Measurements from ENCODE around the gene CBY1. TPM values are rescaled to one million over a fixed set of nuclear protein-coding genes. Genes with fewer than 3 reads are reported as not detected.

CBY1 gene
- total and polyA plus RNA-seq, 2 donors (not counting 1 experiment from before 2014, with no cell fraction given), result 6.0 to 20.7 TPM

GRCh38 chr22:38710351-38710750, 53.9 kb downstream of the CBY1 start:
- Histone ChIP-seq H3K27me3 (replicated peaks in 1 of 4; ENCODE audit: control extremely low read depth in 1 of 4, control insufficient read depth in 3 of 4, insufficient read depth in 4 of 4, low read length in 3 of 4) (no peaks in the 10 kb centered on the region), H3K4me2 (replicated peaks; ENCODE audit: low read depth, low read length, poor library complexity, severe bottlenecking) (peak overlapping the region; percentile 87), H4K20me1 (ENCODE audit: control insufficient read depth, insufficient read depth, low read length, poor library complexity, severe bottlenecking) (peaks cover 93% of the 10 kb centered on the region), H2AFZ (ENCODE audit: insufficient read depth, low read depth, low read length, poor library complexity, severe bottlenecking) (no peak overlapping the region), H3K36me3 (replicated peaks in 1 of 2; ENCODE audit: control extremely low read depth in 1 of 2, control insufficient read depth in 1 of 2, extremely low read depth in 1 of 2, insufficient read depth in 2 of 2, low read length in 1 of 2) (peaks cover 0 to 35% of the 10 kb centered on the region in 2 experiments), H3K4me3 (ENCODE audit: control extremely low read depth in 1 of 5, extremely low read depth in 1 of 5, insufficient read depth in 1 of 5, low read depth in 2 of 5, low read length in 4 of 5) (no peak overlapping the region), H3K4me1 (ENCODE audit: control insufficient read depth in 2 of 2, insufficient read depth in 2 of 2, low read length in 2 of 2) (peaks cover 44 to 45% of the 10 kb centered on the region in 2 donors), H3K9me3 (ENCODE audit: control extremely low read depth in 1 of 3, control insufficient read depth in 2 of 3, insufficient read depth in 1 of 3, low read length in 2 of 3) (no peaks in the 10 kb centered on the region), H3K27ac (ENCODE audit: low read length in 2 of 2) (peak overlapping the region; percentile 64 to 73), H3K79me2 (ENCODE audit: control insufficient read depth, insufficient read depth, low read length) (peaks cover 96% of the 10 kb centered on the region), H3K9ac (ENCODE audit: low read length) (no peak overlapping the region)
- Mint-ChIP-seq H3K4me1 (peaks cover 78% of the 10 kb centered on the region), H3K4me3 (no peak overlapping the region), H3K9me3 (ENCODE audit: insufficient read depth) (no peaks in the 10 kb centered on the region), H3K27ac (peak overlapping the region; percentile 53), H3K27me3 (no peaks in the 10 kb centered on the region)
- no peak for TF ChIP-seq EZH2 (IDR thresholded peaks at IDR 0.05; ENCODE audit: borderline replicate concordance, insufficient read depth, low read depth, low read length, poor library complexity, severe bottlenecking)
- TF ChIP-seq CTCF (IDR thresholded peaks at IDR 0.05), result no peak
- DNase-seq, result no peak
- ATAC-seq (ENCODE audit: low read depth), result no peak
- WGBS (ENCODE audit: insufficient coverage), result 100% methylated on average over 1 of the region's 3 CpGs
- CTCF ChIA-PET, result interaction anchor here (1.0 to 1.5 kb wide), 4 partner anchors 11 to 658 kb away, joined by 3 to 5 read pairs (median 3); no protein-coding TSS in a partner anchor
- POLR2A ChIA-PET, result no interaction called here
- intact Hi-C loops (cut with micrococcal nuclease), result no loop called here

- Histone ChIP-seq H3K9ac (ENCODE audit: low read length) (no peak overlapping the region), H3K4me2 (replicated peaks; ENCODE audit: low read depth, low read length, poor library complexity, severe bottlenecking) (no peak overlapping the region), H3K4me1 (ENCODE audit: control insufficient read depth in 2 of 2, insufficient read depth in 2 of 2, low read length in 2 of 2) (peaks cover 44 to 45% of the 10 kb centered on the region in 2 donors), H3K79me2 (ENCODE audit: control insufficient read depth, insufficient read depth, low read length) (peaks cover 100% of the 10 kb centered on the region), H3K36me3 (replicated peaks in 1 of 2; ENCODE audit: control extremely low read depth in 1 of 2, control insufficient read depth in 1 of 2, extremely low read depth in 1 of 2, insufficient read depth in 2 of 2, low read length in 1 of 2) (peaks cover 0 to 40% of the 10 kb centered on the region in 2 experiments), H3K27me3 (replicated peaks in 1 of 4; ENCODE audit: control extremely low read depth in 1 of 4, control insufficient read depth in 3 of 4, insufficient read depth in 4 of 4, low read length in 3 of 4) (no peaks in the 10 kb centered on the region), H3K9me3 (ENCODE audit: control extremely low read depth in 1 of 3, control insufficient read depth in 2 of 3, insufficient read depth in 1 of 3, low read length in 2 of 3) (no peaks in the 10 kb centered on the region), H4K20me1 (ENCODE audit: control insufficient read depth, insufficient read depth, low read length, poor library complexity, severe bottlenecking) (peaks cover 98% of the 10 kb centered on the region), H2AFZ (ENCODE audit: insufficient read depth, low read depth, low read length, poor library complexity, severe bottlenecking) (no peak overlapping the region), H3K4me3 (ENCODE audit: control extremely low read depth in 1 of 5, extremely low read depth in 1 of 5, insufficient read depth in 1 of 5, low read depth in 2 of 5, low read length in 4 of 5) (no peak overlapping the region), H3K27ac (ENCODE audit: low read length in 2 of 2) (peak overlapping the region in 1 of 2 donors; percentile 73)
- Mint-ChIP-seq H3K9me3 (ENCODE audit: insufficient read depth) (no peaks in the 10 kb centered on the region), H3K4me3 (no peak overlapping the region), H3K4me1 (peaks cover 76% of the 10 kb centered on the region), H3K27ac (peak overlapping the region; percentile 10), H3K27me3 (no peaks in the 10 kb centered on the region)
- TF ChIP-seq EZH2 (IDR thresholded peaks at IDR 0.05; ENCODE audit: borderline replicate concordance, insufficient read depth, low read depth, low read length, poor library complexity, severe bottlenecking), result no peak
- CTCF ChIA-PET, result interaction anchor here (1.0 kb wide), 1 partner anchor 14 kb away, joined by 3 read pairs; no protein-coding TSS in a partner anchor
- ATAC-seq (ENCODE audit: low read depth) (no peak), DNase-seq (no peak)
- POLR2A ChIA-PET, result no interaction called here
- no CpG with 5 or more reads among the region's 3 CpGs for WGBS (ENCODE audit: insufficient coverage)
- intact Hi-C loops (cut with micrococcal nuclease), result no loop called here
Observed at GRCh38 chr22:38710866-38711265, 54.4 kb downstream of the CBY1 start.

Data from B cell (primary cell).